Neural progenitor cell (in vitro differentiated cells): Measurements from ENCODE around the gene IRS1. TPM values are rescaled to one million over a fixed set of nuclear protein-coding genes. Genes with fewer than 3 reads are reported as not detected.

Experiments used
- DNase-seq: peaks from one replicate; pipeline ENCODE4 v3.0.0-alpha.2; 2016; ENCODE audit warnings: low spot score
- H2AFZ ChIP-seq: fragments of 200-600 bp; sonication (generic); replicated peaks from 2 replicates; pipeline ENCODE4 v1.6.1; 2016; ENCODE audit warnings: antibody characterized with exemption
- H3F3A ChIP-seq: fragments of 200-600 bp; sonication (generic); 2 replicates; pipeline ENCODE4 v1.6.1; 2016; ENCODE audit warnings: antibody characterized with exemption, low read depth
- H3K27ac ChIP-seq: fragments of 200-600 bp; sonication (generic); 2 replicates; pipeline ENCODE4 v1.5.1; 2016; ENCODE audit warnings: mild to moderate bottlenecking
- H3K27me3 ChIP-seq: fragments of 200-600 bp; sonication (generic); 2 replicates; pipeline ENCODE4 v1.6.1; 2016; ENCODE audit warnings: mild to moderate bottlenecking, moderate library complexity
- H3K36me3 ChIP-seq: fragments of 200-600 bp; sonication (generic); 2 replicates; pipeline ENCODE4 v1.5.1; 2016
- H3K4me1 ChIP-seq: fragments of 200-600 bp; sonication (generic); 2 replicates; pipeline ENCODE4 v1.6.1; 2016; ENCODE audit warnings: mixed run types
- H3K4me2 ChIP-seq: fragments of 200-600 bp; sonication (generic); 2 replicates; pipeline ENCODE4 v1.6.1; 2016
- H3K4me3 ChIP-seq: fragments of 200-600 bp; sonication (generic); 2 replicates; pipeline ENCODE4 v1.5.1; 2016
- H3K79me2 ChIP-seq: fragments of 200-600 bp; sonication (generic); 2 replicates; pipeline ENCODE4 v1.6.1; 2016; ENCODE audit warnings: low read depth
- H3K9ac ChIP-seq: fragments of 200-600 bp; sonication (generic); 2 replicates; pipeline ENCODE4 v1.6.1; 2016
- H3K9me3 ChIP-seq: fragments of 200-600 bp; sonication (generic); 2 replicates; pipeline ENCODE4 v1.5.1; 2016; ENCODE audit warnings: low read depth
- H4K20me1 ChIP-seq: fragments of 200-600 bp; sonication (generic); 2 replicates; pipeline ENCODE4 v1.6.1; 2016; ENCODE audit warnings: low read depth
- H3K27ac Mint-ChIP-seq: 3 replicates; pipeline ENCODE4 v1.8.0; 2021; ENCODE audit warnings: mixed read lengths
- H3K27me3 Mint-ChIP-seq: 2 replicates; pipeline ENCODE4 v1.8.0; 2022; ENCODE audit warnings: low read depth, mild to moderate bottlenecking, inconsistent platforms, moderate library complexity, mixed read lengths; ENCODE audit not compliant: insufficient read depth
- H3K36me3 Mint-ChIP-seq: 3 replicates; pipeline ENCODE4 v1.8.0; 2021; ENCODE audit warnings: mixed read lengths
- H3K4me1 Mint-ChIP-seq: 3 replicates; pipeline ENCODE4 v1.8.0; 2021; ENCODE audit warnings: mixed read lengths
- H3K4me3 Mint-ChIP-seq: 3 replicates; pipeline ENCODE4 v1.8.0; 2021; ENCODE audit warnings: mild to moderate bottlenecking, moderate library complexity, mixed read lengths
- H3K9me3 Mint-ChIP-seq: 3 replicates; pipeline ENCODE4 v1.8.0; 2020; ENCODE audit warnings: mixed read lengths
- EZH2 ChIP-seq: fragments of 200-600 bp; sonication (generic); IDR thresholded peaks from 2 replicates; pipeline ENCODE4 v1.6.1; 2017; ENCODE audit warnings: antibody characterized with exemption, mild to moderate bottlenecking, moderate library complexity
- EZH2phosphoT487 ChIP-seq: fragments of 200-600 bp; sonication (generic); IDR thresholded peaks from 2 replicates; pipeline ENCODE4 v1.6.1; 2017; ENCODE audit warnings: antibody characterized with exemption
- total RNA-seq: library from RNA; depleted of rRNA; stranded (reverse); fragments of >200 nt; gene quantifications from 2 replicates; pipeline ENCODE4 v1.2.3, GENCODE V29; 2015; ENCODE audit warnings: low replicate concordance
- TF ChIP-seq, protein P1 (sequence below): fragments of 200-600 bp; sonication (generic); IDR thresholded peaks from 2 replicates; pipeline ENCODE4 v1.5.1; 2017; ENCODE audit warnings: antibody characterized with exemption, mild to moderate bottlenecking

The IRS1 gene
- total RNA-seq, 1 donor from 2014 or later: 8.4 TPM

- no peaks in the 10 kb centered on the region for H3K36me3 ChIP-seq
- H2AFZ ChIP-seq: no peak overlapping the region
- H3K4me3 Mint-ChIP-seq: no peak overlapping the region
- TF ChIP-seq, protein P1, sequence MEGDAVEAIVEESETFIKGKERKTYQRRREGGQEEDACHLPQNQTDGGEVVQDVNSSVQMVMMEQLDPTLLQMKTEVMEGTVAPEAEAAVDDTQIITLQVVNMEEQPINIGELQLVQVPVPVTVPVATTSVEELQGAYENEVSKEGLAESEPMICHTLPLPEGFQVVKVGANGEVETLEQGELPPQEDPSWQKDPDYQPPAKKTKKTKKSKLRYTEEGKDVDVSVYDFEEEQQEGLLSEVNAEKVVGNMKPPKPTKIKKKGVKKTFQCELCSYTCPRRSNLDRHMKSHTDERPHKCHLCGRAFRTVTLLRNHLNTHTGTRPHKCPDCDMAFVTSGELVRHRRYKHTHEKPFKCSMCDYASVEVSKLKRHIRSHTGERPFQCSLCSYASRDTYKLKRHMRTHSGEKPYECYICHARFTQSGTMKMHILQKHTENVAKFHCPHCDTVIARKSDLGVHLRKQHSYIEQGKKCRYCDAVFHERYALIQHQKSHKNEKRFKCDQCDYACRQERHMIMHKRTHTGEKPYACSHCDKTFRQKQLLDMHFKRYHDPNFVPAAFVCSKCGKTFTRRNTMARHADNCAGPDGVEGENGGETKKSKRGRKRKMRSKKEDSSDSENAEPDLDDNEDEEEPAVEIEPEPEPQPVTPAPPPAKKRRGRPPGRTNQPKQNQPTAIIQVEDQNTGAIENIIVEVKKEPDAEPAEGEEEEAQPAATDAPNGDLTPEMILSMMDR: no peak
- TF ChIP-seq EZH2 (no peak), EZH2phosphoT487 (no peak)
- no peaks in the 10 kb centered on the region for H3K36me3 Mint-ChIP-seq
- no peaks in the 10 kb centered on the region for H4K20me1 ChIP-seq
- peaks cover 4% of the 10 kb centered on the region for H3K27me3 Mint-ChIP-seq
- H3K27ac Mint-ChIP-seq: no peak overlapping the region
- no peaks in the 10 kb centered on the region for H3K9me3 ChIP-seq
- peaks cover 5% of the 10 kb centered on the region for H3K4me1 Mint-ChIP-seq
- no peak for DNase-seq
- H3K4me3 ChIP-seq: no peak overlapping the region
- no peaks in the 10 kb centered on the region for H3K27me3 ChIP-seq
- no peak overlapping the region for H3K4me2 ChIP-seq
- H3K9me3 Mint-ChIP-seq: no peaks in the 10 kb centered on the region
- no peak overlapping the region for H3K9ac ChIP-seq
- H3K4me1 ChIP-seq: no peaks in the 10 kb centered on the region
- no peaks in the 10 kb centered on the region for H3F3A ChIP-seq
- H3K27ac ChIP-seq: no peak overlapping the region
- H3K79me2 ChIP-seq: no peaks in the 10 kb centered on the region
Measured at GRCh38 chr2:226702376-226702775, 97.2 kb downstream of the IRS1 start.

DNA sequence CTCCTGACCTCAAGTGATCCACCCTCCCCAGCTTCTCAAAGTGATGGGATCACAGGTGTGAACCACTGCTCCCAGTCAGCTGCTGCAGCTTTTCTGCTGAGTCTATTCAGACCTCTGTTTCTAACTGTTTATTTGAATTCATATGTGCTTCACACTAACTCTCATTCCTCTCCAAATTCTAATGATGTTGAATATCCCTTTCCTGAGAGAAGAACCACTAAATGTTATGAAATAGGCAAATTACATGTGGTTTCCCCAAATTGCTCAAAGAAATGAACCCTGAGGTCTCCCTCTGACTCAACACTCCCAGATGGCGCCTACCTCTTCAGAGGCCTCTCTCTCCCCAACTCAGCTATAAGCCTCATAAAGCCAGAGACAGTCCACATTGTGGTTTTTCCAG is 98.6 kb downstream of the IRS1 start:
- Histone ChIP-seq H3K27ac (no peak overlapping the region), H3K4me3 (no peak overlapping the region), H3K79me2 (no peaks in the 10 kb centered on the region), H2AFZ (no peak overlapping the region), H3K27me3 (no peaks in the 10 kb centered on the region), H4K20me1 (no peaks in the 10 kb centered on the region), H3K9ac (no peak overlapping the region), H3K36me3 (no peaks in the 10 kb centered on the region), H3F3A (no peaks in the 10 kb centered on the region), H3K4me2 (no peak overlapping the region), H3K9me3 (no peaks in the 10 kb centered on the region), H3K4me1 (no peaks in the 10 kb centered on the region)
- DNase-seq: no peak
- H3K27me3 Mint-ChIP-seq: peaks cover 4% of the 10 kb centered on the region
- H3K27ac Mint-ChIP-seq: no peak overlapping the region
- TF ChIP-seq EZH2phosphoT487 (no peak), EZH2 (no peak)
- TF ChIP-seq, protein P1: no peak
- no peak overlapping the region for H3K4me3 Mint-ChIP-seq
- H3K4me1 Mint-ChIP-seq: peaks cover 5% of the 10 kb centered on the region
- no peaks in the 10 kb centered on the region for H3K36me3 Mint-ChIP-seq
- H3K9me3 Mint-ChIP-seq: peaks cover 1% of the 10 kb centered on the region

DNA sequence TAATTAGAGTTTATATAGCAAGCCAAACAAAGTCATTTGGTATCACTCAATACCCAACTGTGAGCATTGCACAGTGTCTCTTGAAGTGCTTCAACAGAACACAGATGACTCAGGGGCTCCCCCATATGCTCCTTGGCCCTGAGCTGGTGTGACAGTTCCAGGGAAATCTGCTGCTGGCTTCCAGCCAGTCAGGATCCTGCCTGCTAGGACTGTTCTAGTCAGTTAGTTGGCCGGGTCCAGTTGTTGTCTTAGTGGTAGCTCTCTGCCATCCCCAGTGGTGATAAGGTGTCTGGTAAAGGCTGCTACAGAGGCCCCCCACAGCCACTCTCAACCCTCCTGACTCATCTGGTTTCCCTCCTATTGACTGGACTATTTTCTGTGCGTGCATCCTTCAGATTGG is 100.3 kb downstream of the IRS1 start:
- H3K27ac ChIP-seq: no peak overlapping the region
- no peaks in the 10 kb centered on the region for H3K79me2 ChIP-seq
- DNase-seq: no peak
- TF ChIP-seq, protein P1: no peak
- H3K36me3 ChIP-seq: no peaks in the 10 kb centered on the region
- H3K36me3 Mint-ChIP-seq: no peaks in the 10 kb centered on the region
- H3K4me3 ChIP-seq: no peak overlapping the region
- no peak overlapping the region for H3K4me3 Mint-ChIP-seq
- no peak overlapping the region for H2AFZ ChIP-seq
- no peaks in the 10 kb centered on the region for H3K27me3 ChIP-seq
- H3K4me1 Mint-ChIP-seq: peaks cover 5% of the 10 kb centered on the region
- H3F3A ChIP-seq: no peaks in the 10 kb centered on the region
- peaks cover 4% of the 10 kb centered on the region for H3K27me3 Mint-ChIP-seq
- H3K9ac ChIP-seq: no peak overlapping the region
- H3K9me3 Mint-ChIP-seq: peaks cover 2% of the 10 kb centered on the region
- no peak overlapping the region for H3K27ac Mint-ChIP-seq
- no peak overlapping the region for H3K4me2 ChIP-seq
- H4K20me1 ChIP-seq: no peaks in the 10 kb centered on the region
- no peaks in the 10 kb centered on the region for H3K9me3 ChIP-seq
- no peaks in the 10 kb centered on the region for H3K4me1 ChIP-seq

- Histone ChIP-seq H3K4me3 (no peak overlapping the region), H3K36me3 (no peaks in the 10 kb centered on the region), H3K27me3 (no peaks in the 10 kb centered on the region), H3K79me2 (no peaks in the 10 kb centered on the region), H3K27ac (no peak overlapping the region), H3K4me1 (no peaks in the 10 kb centered on the region), H3K4me2 (no peak overlapping the region), H2AFZ (no peak overlapping the region), H3K9me3 (no peaks in the 10 kb centered on the region), H3K9ac (no peak overlapping the region), H4K20me1 (no peaks in the 10 kb centered on the region), H3F3A (no peaks in the 10 kb centered on the region)
- H3K36me3 Mint-ChIP-seq: no peaks in the 10 kb centered on the region
- no peak for DNase-seq
- H3K4me1 Mint-ChIP-seq: peaks cover 4% of the 10 kb centered on the region
- no peak for TF ChIP-seq EZH2
- TF ChIP-seq, protein P1: no peak
- no peak for TF ChIP-seq EZH2phosphoT487
- H3K27me3 Mint-ChIP-seq: peaks cover 4% of the 10 kb centered on the region
- H3K9me3 Mint-ChIP-seq: peaks cover 2% of the 10 kb centered on the region
- no peak overlapping the region for H3K4me3 Mint-ChIP-seq
- H3K27ac Mint-ChIP-seq: no peak overlapping the region
Measured at GRCh38 chr2:226698671-226699070, 100.9 kb downstream of the IRS1 start.
